HL-60/S4 treated with retinoic acid at 250 ng/mL for 4 days and 3 days (cell line): ENCODE measurements around the gene CACNA1A.
"Not testable (repeated sequence)": the region's sequence is repeated elsewhere in the genome, so short reads cannot be mapped to it uniquely, and the experiment has no call there.

ENCODE experiments used
- in situ Hi-C: fragments of 300-500 bp; cut with MboI; formaldehyde crosslinking; loops from 2 replicates; pipeline ENCODE4 v1.7.0; 2022; ENCODE audit warnings: low sequenced_read_pairs

CACNA1A gene

DNA sequence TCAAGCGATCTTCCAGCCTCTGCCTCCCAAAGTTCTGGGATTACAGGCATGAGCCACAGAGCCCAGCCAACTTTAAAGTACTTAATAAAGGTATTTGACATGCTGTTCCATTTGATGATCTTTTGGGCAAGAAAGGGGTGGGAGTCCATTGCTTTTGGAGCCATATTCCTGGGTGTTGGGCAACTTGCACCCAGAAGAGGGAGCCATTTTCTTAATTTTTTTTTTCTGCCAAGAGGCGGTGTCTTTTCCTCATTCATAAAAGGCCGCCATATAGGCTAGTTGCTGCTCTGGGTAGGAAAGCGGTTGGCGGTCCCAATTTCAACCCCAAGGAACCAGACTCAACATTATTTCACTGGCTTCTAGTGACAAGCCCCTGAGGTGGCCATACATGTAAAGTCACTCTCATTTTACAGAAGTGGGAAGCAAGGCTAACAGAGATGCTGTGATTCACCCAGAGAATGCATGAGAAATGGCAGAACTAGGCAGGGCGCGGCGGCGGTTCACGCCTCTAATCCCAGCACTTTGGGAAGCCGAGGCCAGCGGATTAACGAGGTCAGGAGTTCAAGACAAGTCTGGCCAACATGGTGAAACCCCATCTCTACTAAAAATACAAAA is 139.6 kb downstream of the CACNA1A start:
- in situ Hi-C loops = no loop called here

DNA sequence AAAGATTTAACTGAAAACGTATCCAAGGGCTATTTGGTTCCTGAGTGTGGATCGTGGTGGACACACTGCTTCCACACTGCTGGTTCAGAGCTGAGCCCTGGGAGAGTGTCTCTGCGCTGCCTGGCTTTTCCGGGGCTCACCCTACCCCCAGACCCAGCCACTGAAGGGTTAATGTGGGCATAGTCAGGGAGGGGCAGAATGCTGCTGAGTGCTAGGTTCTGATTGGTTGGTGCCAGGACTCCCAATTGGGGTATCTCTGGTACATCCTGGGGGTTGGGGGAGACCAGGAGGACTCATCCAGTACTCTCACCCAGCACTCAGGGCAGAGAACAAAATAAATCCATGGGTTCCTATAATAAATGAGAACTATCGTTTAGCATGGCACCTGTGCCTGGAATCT is 142.3 kb downstream of the CACNA1A start:
- in situ Hi-C loops = no loop called here

DNA sequence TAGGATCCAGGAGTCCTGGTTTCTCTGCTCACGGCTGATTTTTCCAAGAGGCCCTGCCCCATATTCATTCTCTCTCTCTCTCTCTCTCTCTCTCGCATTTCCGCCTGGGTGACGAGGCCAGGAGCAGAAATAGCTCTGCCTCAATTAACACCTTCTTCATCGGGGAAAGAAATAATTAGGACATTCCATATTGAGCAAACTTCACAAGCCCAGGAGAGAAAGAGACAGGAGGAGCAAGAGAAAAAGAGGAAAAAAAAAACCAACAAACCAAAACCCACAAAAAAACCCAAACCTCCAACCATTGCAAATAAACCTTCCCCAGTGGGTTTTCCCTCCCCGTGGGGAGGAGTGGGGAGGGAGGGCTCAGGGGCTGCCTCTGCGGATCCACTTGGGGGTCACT is 143.0 kb downstream of the CACNA1A start:
- in situ Hi-C loops = no loop called here

DNA sequence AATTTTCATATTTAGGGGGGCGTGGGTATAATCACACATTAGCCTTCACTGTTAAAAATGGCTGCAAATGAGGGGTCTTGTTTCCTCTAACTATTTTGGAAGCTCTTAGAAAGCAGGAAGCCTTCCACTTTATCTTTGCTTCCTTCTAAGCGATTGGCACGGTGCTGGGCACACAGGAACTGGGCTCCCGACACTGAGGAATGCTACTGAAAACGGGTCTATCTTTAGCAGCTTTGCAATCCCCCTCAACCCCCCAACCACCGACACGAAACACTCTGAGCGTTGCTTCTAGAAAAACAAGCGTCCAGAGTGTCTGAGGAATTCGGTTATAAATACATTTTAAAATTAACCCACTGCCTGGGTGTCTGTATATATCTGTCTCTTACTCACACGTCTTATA is 143.6 kb downstream of the CACNA1A start:
- in situ Hi-C loops = no loop called here

DNA sequence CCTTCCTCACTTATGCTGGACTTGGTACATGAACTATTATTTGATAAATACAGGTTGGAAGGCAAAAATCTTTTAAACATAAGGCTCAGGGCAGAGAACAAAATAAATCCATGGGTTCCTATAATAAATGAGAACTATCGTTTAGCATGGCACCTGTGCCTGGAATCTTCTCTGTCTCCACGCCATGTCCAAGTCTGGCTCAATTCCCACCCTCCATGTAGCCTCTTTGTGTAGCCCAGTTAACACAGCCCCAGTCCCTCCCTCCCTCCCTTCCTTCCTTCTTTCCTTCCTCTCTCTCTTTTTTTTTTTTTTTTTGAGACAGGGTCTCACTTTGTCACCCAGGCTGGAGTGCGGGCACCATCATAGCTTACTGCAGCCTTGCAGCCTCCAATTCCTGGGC is 144.6 kb downstream of the CACNA1A start:
- in situ Hi-C loops = not testable (repeated sequence)

DNA sequence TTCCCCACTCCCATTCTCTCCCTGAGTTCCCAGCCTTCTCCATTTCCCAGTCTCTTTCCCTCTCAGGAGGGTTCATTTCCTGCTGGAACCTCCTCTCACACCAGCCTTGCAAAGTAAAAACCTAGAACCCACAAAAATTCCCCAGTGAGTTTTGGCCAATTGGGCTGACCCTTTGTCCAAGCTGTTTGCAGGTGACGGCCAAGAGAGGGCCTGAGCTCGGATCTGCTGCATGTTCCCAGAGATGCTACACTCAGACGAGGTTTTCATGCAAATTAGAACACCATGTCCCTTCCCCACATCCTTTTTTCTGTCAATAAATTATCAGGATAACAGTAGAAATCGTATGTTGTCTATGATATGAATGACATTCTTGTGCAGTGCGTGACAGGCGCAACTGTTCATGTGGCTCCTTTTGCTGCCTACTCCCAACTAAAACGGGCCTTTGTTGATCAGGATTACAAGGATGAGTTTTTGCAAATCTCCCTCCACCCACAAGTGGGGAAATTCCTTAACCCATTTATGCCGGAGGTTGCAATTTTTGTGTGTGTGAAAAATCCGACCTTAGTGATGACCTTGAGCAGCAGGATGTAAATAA is 149.5 kb downstream of the CACNA1A start:
- in situ Hi-C loops = no loop called here

DNA sequence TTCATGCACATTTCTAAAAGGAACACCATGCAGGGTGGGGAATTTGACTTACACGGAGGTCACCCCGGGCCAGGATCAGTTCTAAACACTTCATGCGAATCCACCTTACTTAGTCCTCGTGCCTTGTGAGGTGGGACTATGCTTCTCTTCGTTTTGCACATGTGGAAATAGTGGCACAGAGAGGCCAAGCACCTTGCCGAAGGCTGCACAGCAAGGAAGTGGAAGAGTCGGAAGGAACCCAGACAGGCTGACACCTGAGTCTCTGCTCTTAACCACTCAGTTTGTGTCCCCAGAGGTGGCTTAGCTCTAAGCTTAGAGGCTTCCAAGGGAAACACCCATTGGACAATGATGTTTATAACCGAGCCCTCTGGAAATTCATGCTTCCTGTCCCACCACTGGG is 150.1 kb downstream of the CACNA1A start:
- in situ Hi-C loops = no loop called here

DNA sequence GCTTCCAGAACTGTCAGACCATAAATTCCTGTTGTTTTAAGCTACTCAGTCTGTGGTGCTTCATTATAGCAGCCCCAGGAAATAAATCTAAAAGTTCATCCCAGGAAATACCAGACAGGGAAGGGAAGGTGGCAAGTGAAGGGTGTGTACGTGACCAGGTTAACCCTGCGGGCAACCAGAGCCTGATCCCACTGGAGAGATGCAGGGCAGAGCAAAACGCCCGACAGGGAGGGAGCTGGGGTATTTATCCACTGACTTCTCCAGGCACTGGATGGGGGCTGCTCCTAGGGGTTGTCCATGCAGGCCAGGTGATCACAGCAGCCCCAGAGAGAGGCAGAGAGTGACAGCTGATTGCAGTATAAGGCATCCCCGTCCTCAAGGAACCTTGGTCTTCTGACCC is 150.9 kb downstream of the CACNA1A start:
- in situ Hi-C loops = no loop called here

DNA sequence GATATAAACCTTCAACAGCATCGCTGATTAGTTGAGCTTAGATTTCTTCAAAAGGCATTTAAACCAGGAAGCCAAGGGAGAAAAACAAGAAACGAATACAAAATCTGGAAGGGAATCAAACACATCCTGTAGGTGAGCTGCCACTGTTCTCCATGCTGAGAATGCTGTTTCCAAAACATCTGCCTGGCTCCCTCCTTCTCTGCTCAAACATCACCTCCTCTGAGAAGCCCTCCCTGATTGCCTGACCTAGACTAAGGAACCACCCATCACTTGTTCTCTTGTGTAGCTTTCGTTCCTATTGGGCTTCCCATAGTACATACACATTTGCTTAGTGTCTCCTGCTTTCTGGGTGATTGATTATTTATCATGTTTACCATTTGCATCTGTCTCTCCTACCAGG is 152.7 kb downstream of the CACNA1A start:
- in situ Hi-C loops = no loop called here

DNA sequence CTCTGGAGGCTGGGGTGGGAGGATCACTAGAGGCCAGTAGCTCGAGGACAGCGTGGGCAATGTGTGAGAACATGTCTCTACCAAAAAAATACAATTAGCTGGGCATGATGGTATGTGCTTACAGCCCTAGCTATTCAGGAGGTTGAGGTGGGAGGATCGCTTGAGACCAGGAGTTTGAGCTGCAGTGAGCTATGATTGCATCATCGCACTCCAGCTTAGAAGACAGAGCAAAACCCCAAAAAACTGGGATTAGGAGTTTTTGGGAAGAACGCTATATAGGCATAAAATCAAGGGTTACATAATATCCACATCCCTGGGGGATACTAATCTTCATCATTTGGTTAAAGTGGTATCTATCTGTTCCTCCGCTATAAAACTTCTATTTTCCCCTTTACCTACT is 155.5 kb downstream of the CACNA1A start:
- in situ Hi-C loops = no loop called here

DNA sequence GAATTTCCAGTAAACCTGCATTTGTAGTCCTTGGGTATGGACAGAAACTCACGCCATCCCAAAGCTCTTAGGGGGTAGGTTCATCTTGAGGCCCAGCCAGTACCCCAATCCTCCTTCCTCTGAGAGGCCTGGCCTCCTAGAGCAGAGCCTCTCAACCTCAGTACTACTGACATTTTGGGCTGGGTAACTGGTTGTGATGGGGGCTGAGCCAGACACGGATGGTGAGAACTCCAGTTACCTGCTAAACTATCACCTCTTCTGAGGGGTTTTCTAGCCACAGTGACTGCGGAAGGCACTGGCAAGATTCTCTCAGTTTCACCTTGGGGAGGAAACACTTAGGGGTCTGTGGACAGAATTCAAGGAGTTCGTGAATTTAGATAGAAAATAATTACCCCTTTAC is 156.2 kb downstream of the CACNA1A start:
- in situ Hi-C loops = no loop called here

DNA sequence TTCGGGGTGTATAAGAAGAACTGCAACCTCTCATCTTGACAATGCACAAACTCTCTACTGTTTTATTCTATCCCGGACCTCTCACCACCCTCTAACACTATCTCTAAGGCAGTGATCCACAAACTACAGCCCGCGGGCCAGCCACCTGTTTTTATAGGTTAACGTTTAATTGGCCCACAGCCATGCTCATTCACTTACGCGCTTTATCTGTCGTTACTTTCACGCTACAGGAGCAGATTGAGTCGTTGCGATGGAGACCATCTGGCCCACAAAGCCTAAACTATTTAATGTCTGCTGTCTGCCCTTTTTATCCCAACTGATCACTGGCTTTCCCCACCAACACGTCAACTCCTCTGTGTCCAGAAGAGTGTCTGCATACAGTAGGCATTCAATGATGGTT is 158.9 kb downstream of the CACNA1A start:
- in situ Hi-C loops = no loop called here

DNA sequence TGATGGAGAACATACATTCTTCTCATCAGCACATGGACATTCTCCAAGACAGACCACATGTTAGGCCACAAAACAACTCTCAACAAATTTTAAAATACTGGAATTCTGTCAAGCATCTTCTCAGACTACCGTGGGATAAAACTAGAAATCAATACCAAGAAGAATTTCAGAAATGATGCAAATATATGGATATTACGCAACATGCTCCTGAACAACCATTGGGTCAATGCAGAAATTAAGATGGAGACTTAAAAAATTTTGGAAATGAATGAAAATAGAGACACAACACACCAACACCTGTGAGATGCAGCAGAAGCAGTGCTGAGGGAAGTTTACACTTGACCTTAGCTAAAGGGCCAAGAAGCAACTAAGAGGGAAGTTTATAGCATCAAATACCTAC is 162.8 kb downstream of the CACNA1A start:
- in situ Hi-C loops = no loop called here

DNA sequence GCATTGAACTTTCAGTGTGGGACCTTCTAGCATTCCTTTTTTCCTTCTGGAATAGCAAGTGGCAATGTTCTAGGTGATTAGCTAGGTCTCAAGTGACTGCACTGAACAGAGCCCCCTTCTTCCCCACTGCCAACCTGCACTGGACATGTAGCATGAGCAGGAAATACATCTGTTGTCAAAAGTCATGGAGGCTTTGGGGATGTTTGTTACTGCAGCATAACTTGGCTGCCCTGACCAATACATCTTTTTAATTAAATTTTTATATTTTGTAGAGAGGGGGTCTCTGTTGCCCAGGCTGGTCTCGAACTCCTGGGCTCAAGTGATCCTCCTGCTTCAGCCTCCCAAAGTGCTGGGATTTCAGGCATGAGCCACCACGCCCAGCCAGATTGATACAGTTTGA is 163.6 kb downstream of the CACNA1A start:
- in situ Hi-C loops = no loop called here

DNA sequence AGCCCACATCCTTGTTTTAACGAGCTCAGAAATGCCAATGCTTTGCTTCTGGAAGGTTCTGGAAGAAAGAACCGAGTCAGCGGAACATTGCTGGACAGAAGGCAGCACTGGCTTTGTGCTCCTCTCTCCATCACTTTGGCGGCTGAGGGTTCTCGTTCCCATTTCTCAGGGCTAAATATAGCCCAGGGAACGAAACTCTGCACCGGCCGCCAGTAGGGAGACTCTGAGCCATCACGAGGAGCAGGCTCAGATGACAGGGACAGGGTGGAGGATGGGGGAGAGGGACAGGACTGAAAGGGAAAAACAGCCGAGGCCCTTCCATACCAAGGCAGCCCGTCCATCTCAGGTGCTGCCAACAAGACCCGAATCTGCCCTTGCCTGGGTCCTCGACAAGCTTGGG is 166.4 kb downstream of the CACNA1A start:
- in situ Hi-C loops = no loop called here

DNA sequence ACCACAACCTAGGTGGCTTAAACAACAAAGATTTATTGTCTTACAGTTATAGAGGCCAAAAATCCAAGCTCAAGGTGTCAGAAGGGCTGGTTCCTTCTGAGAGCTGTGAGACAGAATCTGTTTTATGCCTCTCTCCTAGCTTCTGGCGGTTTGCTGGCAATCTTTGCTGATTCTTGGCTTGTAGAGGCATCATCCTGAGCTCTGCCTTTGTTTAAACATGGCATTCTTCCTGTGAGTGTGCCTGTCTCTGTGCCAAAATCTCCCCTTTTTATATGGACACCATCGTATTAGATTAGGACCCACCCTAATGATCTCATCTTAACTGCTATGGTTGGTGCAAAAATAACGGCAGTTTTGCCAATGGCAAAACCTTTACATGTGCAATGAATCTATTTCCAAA is 169.1 kb downstream of the CACNA1A start:
- in situ Hi-C loops = no loop called here

DNA sequence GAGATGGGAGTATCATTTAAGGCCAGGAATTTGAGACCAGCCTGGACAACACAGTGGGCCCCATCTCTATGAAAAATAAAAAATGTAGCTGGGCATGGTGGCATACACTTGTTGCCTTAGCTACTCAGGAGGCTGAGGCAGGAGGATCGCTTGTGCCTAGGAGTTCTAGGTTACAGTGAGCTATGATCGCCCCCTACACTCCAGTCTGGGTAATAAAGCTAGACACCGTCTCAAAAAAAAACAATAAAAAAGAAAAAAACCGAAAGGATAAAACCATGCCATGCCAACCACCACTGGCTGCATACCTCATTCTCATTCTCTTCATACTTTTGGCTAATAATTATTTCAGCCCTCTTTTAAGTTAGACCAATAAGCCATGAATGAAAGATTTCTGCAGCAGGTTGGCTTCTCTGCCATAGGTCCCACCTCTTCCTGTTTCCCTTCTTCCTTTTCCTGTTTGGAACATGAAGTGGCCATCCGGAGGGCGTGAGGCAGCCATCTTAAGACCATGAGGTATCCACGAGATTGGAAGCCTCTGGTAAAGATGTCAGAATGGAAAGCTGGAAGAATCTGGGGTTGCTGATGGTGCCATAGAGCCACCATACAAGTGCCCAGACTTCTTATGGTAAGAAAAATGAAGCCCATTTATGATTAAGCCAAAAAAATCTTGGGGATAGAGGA is 171.3 kb downstream of the CACNA1A start:
- in situ Hi-C loops = no loop called here

DNA sequence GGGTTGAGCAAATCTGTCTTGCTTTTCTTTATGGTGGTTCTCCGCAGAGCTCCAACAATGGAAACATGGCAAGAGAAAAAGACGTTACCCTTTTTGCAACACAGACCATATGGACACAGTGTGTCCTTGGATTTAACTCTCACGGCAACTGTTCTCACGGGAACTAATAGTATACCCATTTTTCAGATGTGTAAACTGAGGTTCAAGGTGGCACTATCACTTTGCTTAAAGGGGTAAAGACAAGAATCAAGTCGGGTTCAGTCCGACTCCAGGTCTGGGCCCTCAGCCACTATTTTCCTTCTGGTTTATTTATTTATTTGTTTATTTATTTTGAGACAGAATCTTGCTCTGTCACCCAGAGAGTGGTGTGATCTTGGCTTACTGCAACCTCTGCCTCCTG is 176.0 kb downstream of the CACNA1A start:
- in situ Hi-C loops = no loop called here

DNA sequence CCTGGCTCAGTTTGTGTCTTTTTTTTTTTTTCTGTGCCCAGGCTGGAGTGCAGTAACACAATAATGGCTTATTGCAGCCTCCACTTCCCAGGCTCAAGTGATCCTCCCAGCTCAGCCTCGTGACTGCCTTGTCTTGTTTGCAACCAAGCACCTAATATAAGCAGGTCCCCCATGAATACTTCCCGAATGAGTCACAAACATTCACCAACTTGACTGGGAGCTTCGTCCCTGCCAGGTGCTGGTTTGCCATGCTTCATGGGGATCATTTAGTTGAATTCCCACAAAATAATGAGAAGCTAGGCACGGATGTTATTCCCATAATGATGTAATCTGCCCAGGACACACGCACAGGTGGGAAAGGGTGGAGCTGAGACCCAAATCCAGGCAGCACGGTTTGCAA is 176.5 kb downstream of the CACNA1A start:
- in situ Hi-C loops = no loop called here

DNA sequence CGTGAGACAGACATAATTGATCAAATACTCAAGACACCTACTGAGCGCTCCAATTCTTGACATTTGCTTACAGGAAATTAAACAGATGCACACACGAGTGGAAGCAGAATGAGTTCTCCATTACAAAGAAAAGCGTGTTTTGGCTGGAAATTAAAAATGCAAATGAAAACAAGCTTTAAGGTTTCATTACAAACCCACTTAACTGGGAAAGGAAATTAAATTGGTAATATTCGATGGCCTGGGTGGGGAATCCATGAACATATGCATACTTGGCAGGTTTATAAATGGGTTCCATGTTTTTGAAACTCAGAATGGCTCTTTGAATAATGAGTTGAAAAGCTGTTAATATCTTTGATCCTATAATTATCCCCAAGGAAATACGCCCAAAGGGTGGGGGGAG is 178.0 kb downstream of the CACNA1A start:
- in situ Hi-C loops = no loop called here

DNA sequence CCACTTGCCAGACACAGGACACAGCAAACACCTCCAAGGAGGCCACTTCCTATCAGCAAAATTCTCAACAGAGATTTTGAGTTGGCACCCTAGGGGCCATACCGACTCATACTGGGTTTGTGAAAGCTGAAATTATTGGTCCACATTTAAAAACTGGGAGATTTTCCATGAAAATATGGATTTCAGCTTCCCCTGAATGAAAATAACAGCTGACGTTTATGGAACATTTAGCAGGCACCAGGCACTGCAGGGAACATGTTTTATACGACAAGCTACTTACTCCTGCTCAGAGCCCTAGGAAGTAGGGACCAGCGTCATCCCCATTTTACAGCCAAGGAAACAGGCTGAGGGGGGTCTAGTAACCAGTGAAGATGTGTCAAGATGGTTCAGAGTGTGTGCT is 186.8 kb downstream of the CACNA1A start:
- in situ Hi-C loops = no loop called here

DNA sequence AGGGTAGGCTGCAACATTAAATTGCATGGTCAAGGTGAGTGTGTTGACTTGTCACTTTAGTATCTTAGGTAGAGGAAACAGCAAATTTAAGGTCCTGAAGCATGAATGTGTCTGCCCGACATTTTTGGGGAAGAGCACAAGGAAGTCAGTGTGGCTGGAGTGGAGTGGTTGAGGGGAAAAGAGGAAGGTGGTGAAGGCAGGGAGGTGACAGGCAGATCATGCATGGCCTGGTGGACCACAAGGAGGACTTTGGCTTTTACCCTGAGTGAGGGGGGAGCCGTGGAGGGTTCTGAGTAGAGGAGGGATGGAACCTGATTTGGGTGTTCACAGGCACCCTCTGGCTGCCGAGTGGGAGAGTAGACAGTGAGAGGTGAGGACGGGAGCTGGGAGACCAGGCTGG is 188.1 kb downstream of the CACNA1A start:
- in situ Hi-C loops = no loop called here

DNA sequence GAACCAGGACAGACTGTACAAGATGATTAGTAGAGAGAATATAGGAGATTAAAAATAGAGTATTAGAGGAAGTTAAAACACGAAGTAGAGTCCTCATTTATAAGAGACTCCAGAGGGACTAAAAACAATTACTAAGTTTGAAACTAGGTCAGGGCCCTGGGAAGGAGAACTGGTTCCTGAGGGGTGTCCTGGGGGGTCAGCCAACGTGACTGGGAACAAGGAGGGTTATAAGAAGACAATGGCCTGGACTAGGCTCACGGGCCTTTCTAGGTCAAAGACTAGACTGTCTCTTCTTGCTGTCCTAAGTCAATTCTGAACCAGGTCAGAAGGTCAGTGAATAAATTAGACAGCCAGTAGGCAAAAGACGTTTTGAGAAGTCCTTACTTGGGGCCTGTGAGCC is 190.8 kb downstream of the CACNA1A start:
- in situ Hi-C loops = no loop called here
